Metanephros (tissue), 1 donor: ENCODE measurements around the gene TMEFF1. TPM values are rescaled to one million over a fixed set of nuclear protein-coding genes. Genes with fewer than 3 reads are reported as not detected.

Experiments used
- total RNA-seq: library from RNA; depleted of rRNA; stranded (reverse); fragments of >200 nt; gene quantifications from one replicate; pipeline ENCODE4 v1.2.3, GENCODE V29; 2014

The TMEFF1 gene, protein sequence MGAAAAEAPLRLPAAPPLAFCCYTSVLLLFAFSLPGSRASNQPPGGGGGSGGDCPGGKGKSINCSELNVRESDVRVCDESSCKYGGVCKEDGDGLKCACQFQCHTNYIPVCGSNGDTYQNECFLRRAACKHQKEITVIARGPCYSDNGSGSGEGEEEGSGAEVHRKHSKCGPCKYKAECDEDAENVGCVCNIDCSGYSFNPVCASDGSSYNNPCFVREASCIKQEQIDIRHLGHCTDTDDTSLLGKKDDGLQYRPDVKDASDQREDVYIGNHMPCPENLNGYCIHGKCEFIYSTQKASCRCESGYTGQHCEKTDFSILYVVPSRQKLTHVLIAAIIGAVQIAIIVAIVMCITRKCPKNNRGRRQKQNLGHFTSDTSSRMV
- total RNA-seq = 9.9 TPM

DNA sequence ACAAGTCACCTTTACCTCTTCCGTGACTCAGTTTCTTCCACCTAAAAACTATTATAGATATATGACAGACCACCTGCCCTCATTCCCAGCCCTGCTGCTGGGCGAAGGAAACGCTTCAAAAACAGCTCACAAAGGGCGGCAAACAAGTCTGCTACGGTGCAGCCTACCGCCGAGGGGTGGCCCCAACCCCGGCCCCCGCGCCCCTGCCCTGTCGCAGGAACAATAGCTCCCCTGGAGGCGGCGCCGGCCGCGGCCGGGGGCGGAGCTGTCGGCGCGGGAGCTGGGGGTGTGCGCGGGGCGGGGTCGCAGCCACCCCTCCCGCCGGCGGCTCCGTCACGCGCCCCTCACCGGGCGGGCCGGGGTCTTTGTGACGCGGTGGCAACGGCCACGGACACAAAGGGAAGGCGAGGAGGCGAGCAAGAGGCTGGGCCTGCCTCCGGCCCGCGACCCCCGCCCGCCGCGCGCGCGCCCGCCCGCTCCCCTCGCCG is at the start of gene TMEFF1:
Gene TMEFF1, plus strand, starts transcription at position 362 of the 488 bp plus-strand sequence. CDS start 396 bp downstream, outside the sequence.

DNA sequence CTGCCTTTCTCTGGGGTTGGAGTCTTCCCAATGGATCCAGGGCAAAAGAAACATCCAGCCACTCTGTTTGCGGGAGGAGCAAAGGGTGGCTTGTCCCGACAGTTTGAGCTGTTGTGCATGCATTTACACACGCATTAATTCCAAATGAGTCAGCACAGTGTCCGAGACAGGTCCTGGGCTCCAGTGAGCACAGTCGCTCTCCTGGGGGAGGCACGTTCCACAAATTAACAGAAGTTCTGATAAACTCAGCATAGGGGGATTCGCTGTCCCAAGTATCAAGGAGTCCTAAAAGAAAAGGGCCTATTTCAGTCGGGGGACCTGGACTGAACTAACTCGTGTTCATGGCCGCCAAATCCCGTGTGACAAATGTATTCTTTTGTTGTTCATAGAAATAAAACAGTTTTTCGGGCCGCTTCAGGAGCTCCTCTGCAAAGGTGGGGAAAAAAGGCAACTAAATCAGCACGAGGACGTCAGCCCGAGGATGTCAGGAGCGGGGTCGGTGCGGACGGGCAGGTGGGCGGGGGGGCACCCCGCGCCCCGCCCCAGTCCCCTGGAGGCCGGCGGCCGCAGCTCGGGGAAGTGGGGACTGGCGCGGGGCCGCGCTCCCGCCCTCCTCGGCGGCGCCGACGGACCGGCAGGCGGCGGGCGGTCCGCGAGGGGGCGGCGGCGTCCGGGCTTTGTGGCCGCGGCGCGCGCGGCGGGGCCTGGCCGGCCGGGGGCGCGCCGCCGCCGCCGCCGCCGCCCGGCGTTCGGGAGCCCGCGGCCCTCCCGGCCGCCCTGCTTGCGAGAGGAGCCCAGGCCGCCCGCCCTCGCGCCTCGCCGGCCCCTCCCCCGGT is 46.2 kb upstream of the TMEFF1 start, which contains the start of gene MSANTD3:
Gene MSANTD3, plus strand, starts transcription at position 614 of the 836 bp plus-strand sequence. CDS start 14,796 bp downstream, outside the sequence.

DNA sequence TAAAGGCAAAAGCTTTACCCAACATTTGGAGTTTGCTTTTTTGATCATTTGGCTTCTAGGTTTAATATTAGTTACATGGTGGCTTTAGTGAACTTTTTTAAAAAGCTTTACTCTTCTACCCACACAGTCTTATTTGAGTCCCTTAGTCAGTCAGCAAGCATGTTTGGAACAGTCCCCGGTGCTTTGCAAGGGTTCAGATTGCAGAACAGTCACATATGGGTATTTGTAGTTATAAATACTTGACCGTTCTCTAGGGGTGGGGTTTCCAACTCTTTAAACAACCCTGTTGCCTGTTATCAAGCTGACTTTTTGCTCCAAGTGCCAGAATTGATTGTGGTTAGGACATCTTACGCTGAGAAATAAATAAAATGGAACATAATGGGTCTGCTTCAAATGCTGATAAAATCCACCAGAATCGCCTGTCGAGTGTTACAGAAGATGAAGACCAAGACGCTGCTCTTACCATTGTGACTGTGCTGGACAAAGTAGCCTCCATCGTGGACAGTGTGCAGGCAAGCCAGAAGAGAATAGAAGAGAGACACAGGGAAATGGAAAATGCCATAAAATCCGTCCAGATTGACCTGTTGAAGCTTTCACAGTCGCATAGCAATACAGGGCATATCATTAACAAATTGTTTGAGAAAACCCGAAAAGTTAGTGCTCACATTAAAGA is 105.0 kb downstream of the TMEFF1 start, which contains the start of gene CAVIN4:
Gene CAVIN4, plus strand, starts transcription at position 304 of the 673 bp plus-strand sequence. Its CDS starts 65 bp downstream, at position 369.

Other genes with a start within 250 kb of the TMEFF1 start
- 33.9 TPM for gene TEX10, start 120.2 kb upstream of the TMEFF1 start, total RNA-seq
- 15.2 TPM for gene MSANTD3, start 46.0 kb upstream of the TMEFF1 start, total RNA-seq
- 38.4 TPM for gene CAVIN4, start 104.9 kb downstream of the TMEFF1 start, total RNA-seq